Nasal cavity respiratory epithelium epithelial cell of viscerocranial mucosa (primary cell): ENCODE results near the gene ABHD4. TPM values are rescaled to one million over a fixed set of nuclear protein-coding genes. Genes with fewer than 3 reads are reported as not detected.

Source experiments
- total RNA-seq: library from RNA; depleted of rRNA; stranded (reverse); fragments of >200 nt; gene quantifications from 2 replicates; pipeline ENCODE4 v1.2.3, GENCODE V29; 2014

The ABHD4 gene, protein sequence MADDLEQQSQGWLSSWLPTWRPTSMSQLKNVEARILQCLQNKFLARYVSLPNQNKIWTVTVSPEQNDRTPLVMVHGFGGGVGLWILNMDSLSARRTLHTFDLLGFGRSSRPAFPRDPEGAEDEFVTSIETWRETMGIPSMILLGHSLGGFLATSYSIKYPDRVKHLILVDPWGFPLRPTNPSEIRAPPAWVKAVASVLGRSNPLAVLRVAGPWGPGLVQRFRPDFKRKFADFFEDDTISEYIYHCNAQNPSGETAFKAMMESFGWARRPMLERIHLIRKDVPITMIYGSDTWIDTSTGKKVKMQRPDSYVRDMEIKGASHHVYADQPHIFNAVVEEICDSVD
- 6.5 and 17.7 TPM in 2 replicates for total RNA-seq

DNA sequence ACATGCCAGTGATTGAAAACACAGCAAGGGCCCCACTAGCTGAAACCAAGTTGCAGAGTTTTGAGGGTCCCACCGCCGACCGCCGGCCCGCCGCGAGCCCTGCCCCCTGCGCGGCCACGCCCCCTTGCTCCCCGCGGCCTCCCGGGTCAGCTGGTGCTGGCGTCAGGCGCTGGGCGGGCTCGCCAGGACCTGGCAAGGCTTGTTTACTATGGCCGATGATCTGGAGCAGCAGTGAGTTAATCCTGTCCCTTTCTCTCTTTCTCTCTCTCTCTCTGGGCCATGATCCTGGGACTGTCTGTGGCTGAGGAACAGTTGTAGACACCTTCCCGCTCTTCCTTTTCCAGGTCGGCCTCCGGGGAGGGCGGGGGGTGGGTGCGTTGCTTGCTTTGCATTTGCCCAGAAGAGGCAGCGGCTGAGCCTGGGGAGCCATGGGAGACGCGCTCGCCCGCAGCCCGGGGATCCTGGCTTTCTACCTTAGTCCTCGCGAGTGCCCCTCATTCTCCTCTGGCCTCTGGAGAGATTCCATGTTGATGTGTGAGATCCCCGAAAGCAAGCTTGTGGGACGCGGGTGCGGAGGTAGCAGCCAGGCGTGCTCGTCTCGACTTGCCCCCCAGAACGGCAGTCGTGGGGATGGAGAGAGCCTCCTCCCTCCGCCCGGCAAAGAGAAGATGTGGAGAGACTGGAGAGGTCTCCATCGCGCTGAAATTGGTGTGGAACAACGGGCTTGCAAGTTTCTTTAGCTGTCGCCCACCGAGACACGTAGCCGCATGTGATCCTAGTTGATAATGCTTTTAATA is at the start of gene ABHD4:
ABHD4 (plus strand) TSS at position 202 of the 797 bp plus-strand sequence; CDS start at position 209, 7 bp downstream.

DNA sequence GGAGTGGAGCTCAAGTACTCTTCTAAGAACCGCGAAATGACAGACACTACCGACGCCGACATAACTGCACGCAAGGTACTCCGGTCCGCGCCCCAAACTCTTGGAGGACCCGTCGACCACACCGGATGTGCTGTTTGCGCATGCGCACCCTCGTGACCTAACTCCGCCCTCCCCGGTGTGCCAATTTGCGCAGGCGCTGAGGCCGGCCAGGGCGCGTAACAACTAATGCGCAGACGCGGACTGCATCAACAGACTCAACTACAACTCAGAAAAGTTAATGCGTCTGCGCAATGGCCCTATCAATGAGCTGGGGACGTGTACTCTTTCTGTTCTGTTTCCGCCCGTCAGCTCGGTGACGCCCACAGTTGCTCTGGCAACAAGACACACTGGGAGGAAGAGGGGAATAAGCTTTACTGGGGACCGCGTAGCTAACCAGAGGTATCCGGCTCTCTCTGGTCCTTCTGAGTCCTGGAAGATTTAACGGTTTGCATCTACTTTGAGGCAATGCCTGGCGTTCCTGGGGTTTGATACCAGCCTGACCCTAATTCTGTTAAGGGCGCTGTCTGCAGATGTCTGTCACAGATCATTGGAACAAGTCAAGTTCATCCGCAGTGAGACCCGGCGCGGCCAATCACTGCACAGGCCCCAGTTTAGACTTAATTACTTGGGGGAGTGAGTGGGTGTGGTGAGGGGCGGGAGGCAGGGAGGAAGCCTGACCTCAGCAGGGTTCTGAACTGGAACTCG is 8.8 kb upstream of the ABHD4 start, which contains the start of gene DAD1:
DAD1 (minus strand) TSS at position 129 of the 744 bp plus-strand sequence; CDS start at position 62, 67 bp downstream.

DNA sequence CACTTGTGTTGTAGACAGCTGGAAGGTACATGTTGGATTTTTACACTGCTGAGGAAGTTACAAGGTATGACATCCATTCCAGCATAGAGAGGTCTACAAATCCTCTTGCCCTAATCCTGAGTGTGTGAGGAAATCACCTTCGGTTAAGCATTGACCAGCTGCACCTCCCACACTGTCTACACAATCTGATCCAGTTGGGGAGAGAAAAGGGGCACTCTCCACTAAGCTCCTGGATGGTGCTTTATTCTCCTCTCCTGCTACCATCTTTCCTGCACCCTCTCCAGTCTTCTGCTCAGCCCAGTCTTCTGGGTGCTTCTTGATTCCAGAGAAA is 46.2 kb downstream of the ABHD4 start, which contains the start of gene OR6J1:
OR6J1 (minus strand) TSS at position 48 of the 331 bp plus-strand sequence. CDS start 9,541 bp downstream, outside the sequence.

Other genes with a start within 250 kb of the ABHD4 start
- 162 and 217 TPM in 2 replicates for gene DAD1, start 9.1 kb upstream of the ABHD4 start, total RNA-seq
- gene OR6J1, start 46.1 kb downstream of the ABHD4 start, total RNA-seq, result under 0.01 TPM in 1 of 2 replicates, not detected in the other
- gene OXA1L, start 168.4 kb downstream of the ABHD4 start, total RNA-seq, result 36.6 and 48.3 TPM in 2 replicates
- 0.34 and 1.9 TPM in 2 replicates for gene SLC7A7, start 217.1 kb downstream of the ABHD4 start, total RNA-seq
- gene MRPL52, start 231.6 kb downstream of the ABHD4 start, total RNA-seq, result 21.1 and 29.4 TPM in 2 replicates
- 127 and 515 TPM in 2 replicates for gene MMP14, start 238.3 kb downstream of the ABHD4 start, total RNA-seq